ENCODE measurements around the gene YEATS2.
"Not testable (repeated sequence)": the region's sequence is repeated elsewhere in the genome, so short reads cannot be mapped to it uniquely, and the experiment has no call there.

The YEATS2 gene

DNA sequence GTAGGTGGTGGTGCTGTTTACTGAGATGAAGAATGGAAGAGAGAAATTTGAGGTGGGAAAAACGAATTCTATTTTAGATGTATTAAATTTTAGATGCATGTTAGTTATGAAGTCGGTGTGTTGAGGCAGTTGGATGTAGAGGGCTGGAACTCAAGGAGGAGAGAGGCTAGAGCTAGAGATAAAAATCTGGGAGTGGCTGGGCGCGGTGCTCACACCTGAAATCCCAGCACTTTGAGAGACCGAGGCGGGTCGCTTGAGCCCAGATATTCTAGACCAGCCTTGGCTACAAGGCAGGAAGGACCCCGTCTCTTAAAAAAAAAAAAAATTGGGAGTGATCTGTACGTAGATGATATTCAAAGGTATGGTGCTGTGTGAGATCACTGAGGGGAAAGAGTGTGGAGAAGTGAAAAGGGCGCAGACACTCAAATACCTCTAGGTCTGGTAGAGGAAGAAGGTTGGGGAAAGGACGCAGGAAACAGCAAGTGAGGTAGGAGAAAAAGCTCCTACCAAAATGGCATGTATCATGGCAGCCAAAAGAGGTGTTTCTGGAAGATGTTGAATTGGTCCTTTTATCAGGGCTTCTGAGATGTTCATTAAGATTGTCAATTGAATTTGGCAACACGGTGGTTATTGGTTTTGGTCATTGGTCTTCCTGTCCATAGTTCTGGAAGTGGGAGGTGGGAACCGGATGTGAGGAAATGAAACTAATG is 1.8 kb downstream of the YEATS2 start:
- Histone ChIP-seq H3K4ac (ENCODE audit: low read depth, low read length) (peak overlapping the region; percentile 80), H3K23ac (ENCODE audit: low read length) (peak overlapping the region; percentile 66), H3K9ac (ENCODE audit: low read length) (no peak overlapping the region), H3K14ac (ENCODE audit: low read length) (no peak overlapping the region), H4K12ac (ENCODE audit: low read depth, low read length) (no peak overlapping the region), H3K4me2 (ENCODE audit: low read length) (peak overlapping the region; percentile 97), H3K27me3 (ENCODE audit: insufficient read depth, low read length) (no peaks in the 10 kb centered on the region), H2BK120ac (ENCODE audit: insufficient read depth, low read length, poor library complexity) (no peak overlapping the region), H3K79me2 (ENCODE audit: control insufficient read depth, insufficient read depth, low read length, poor library complexity) (peaks cover 15% of the 10 kb centered on the region), H2BK5ac (ENCODE audit: low read depth, low read length, poor library complexity) (no peak overlapping the region), H4K91ac (ENCODE audit: low read depth, low read length) (no peak overlapping the region), H3K9me3 (ENCODE audit: insufficient read depth, low read depth, low read length) (no peaks in the 10 kb centered on the region), H3K27ac (ENCODE audit: low read depth, low read length) (no peak overlapping the region), H3K79me1 (ENCODE audit: low read length) (peaks cover 10% of the 10 kb centered on the region), H3K4me3 (ENCODE audit: low read depth, low read length) (no peak overlapping the region), H4K8ac (ENCODE audit: low read depth, low read length) (no peak overlapping the region), H3K36me3 (ENCODE audit: control insufficient read depth in 1 of 2, insufficient read depth in 2 of 2, low read length in 2 of 2) (peaks cover 0 to 3% of the 10 kb centered on the region in 2 experiments), H2AK5ac (ENCODE audit: low read length) (no peak overlapping the region), H3K18ac (ENCODE audit: low read length) (no peak overlapping the region), H2BK12ac (ENCODE audit: low read length) (no peak overlapping the region), H2AFZ (ENCODE audit: insufficient read depth, low read length, poor library complexity) (no peak overlapping the region), H3K4me1 (ENCODE audit: control insufficient read depth in 1 of 2, insufficient read depth in 2 of 2, low read length in 2 of 2) (peaks cover 6 to 19% of the 10 kb centered on the region in 2 experiments)
- 100% methylated on average over 1 of the region's 13 CpGs for WGBS (ENCODE audit: extremely low coverage, insufficient coverage, insufficient read length)
- DNase-seq = peak in 1 of 2 donors; percentile 7

DNA sequence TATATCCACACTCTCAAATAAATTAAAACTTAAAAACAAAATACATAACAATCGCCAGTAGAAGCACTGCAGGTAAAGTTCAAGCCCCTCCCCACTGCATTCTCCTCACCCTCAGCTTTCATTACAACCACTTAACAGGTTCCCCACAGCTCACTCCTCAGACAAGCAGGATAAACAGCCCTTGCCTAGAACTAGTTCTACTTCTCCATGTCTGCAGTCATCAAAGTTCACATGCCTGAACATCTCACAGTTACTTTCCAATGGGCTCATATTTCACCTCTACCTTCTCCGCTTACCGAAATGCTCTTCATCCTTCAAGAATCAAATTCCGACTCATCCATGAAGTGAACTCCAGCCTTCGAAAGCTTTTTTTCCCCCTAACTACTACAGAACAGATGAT is 4.1 kb downstream of the YEATS2 start:
- peak overlapping the region; percentile 30 for H3K27ac ChIP-seq (ENCODE audit: low read depth, low read length)
- H3K4me1 ChIP-seq (ENCODE audit: control insufficient read depth in 1 of 2, insufficient read depth in 2 of 2, low read length in 2 of 2) = peaks cover 6 to 19% of the 10 kb centered on the region in 2 experiments
- no peak overlapping the region for H2AFZ ChIP-seq (ENCODE audit: insufficient read depth, low read length, poor library complexity)
- H2BK120ac ChIP-seq (ENCODE audit: insufficient read depth, low read length, poor library complexity) = no peak overlapping the region
- no peak overlapping the region for H3K14ac ChIP-seq (ENCODE audit: low read length)
- peak overlapping the region; percentile 91 for H3K4ac ChIP-seq (ENCODE audit: low read depth, low read length)
- no peak overlapping the region for H2BK12ac ChIP-seq (ENCODE audit: low read length)
- peak; percentile 15 to 65 for DNase-seq
- H3K4me2 ChIP-seq (ENCODE audit: low read length) = no peak overlapping the region
- H3K9me3 ChIP-seq (ENCODE audit: insufficient read depth, low read depth, low read length) = no peaks in the 10 kb centered on the region
- H2BK5ac ChIP-seq (ENCODE audit: low read depth, low read length, poor library complexity) = no peak overlapping the region
- H4K8ac ChIP-seq (ENCODE audit: low read depth, low read length) = no peak overlapping the region
- no peak overlapping the region for H3K18ac ChIP-seq (ENCODE audit: low read length)
- H4K91ac ChIP-seq (ENCODE audit: low read depth, low read length) = no peak overlapping the region
- H3K9ac ChIP-seq (ENCODE audit: low read length) = no peak overlapping the region
- H3K79me2 ChIP-seq (ENCODE audit: control insufficient read depth, insufficient read depth, low read length, poor library complexity) = peaks cover 18% of the 10 kb centered on the region
- H4K12ac ChIP-seq (ENCODE audit: low read depth, low read length) = no peak overlapping the region
- no peak overlapping the region for H3K23ac ChIP-seq (ENCODE audit: low read length)
- no peak overlapping the region for H3K4me3 ChIP-seq (ENCODE audit: low read depth, low read length)
- peaks cover 0 to 3% of the 10 kb centered on the region in 2 experiments for H3K36me3 ChIP-seq (ENCODE audit: control insufficient read depth in 1 of 2, insufficient read depth in 2 of 2, low read length in 2 of 2)
- H3K79me1 ChIP-seq (ENCODE audit: low read length) = peaks cover 10% of the 10 kb centered on the region
- H2AK5ac ChIP-seq (ENCODE audit: low read length) = no peak overlapping the region
- WGBS (ENCODE audit: extremely low coverage, insufficient coverage, insufficient read length) = no CpG with 5 or more reads among the region's 5 CpGs
- H3K27me3 ChIP-seq (ENCODE audit: insufficient read depth, low read length) = no peaks in the 10 kb centered on the region

DNA sequence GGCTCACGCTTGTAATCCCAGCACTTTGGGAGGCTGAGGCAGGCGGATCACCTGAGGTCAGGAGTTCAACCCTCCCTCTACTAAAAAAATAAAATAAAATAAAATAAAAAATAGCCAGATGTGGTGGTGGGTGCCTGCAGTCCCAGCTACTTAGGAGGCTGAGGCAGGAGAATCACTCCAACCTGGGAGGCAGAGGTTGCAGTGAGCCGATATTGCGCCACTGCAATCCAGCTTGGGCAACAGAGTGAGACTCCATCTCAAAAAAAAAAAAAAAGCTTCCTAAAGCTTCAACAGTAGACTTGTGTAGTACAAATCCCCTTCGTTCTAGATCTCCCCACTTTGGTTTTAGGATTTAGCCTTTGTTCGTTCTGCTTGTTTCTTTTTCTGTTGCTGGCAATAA is 6.3 kb downstream of the YEATS2 start:
- not testable (repeated sequence) for H3K23ac ChIP-seq (ENCODE audit: low read length); H3K18ac ChIP-seq (ENCODE audit: low read length); H3K79me1 ChIP-seq (ENCODE audit: low read length); H3K36me3 ChIP-seq (ENCODE audit: control insufficient read depth in 1 of 2, insufficient read depth in 2 of 2, low read length in 2 of 2); H2AFZ ChIP-seq (ENCODE audit: insufficient read depth, low read length, poor library complexity); H2BK12ac ChIP-seq (ENCODE audit: low read length); H3K27me3 ChIP-seq (ENCODE audit: insufficient read depth, low read length); H3K4me3 ChIP-seq (ENCODE audit: low read depth, low read length); H4K8ac ChIP-seq (ENCODE audit: low read depth, low read length); H2AK5ac ChIP-seq (ENCODE audit: low read length); H3K9ac ChIP-seq (ENCODE audit: low read length); H3K27ac ChIP-seq (ENCODE audit: low read depth, low read length); H3K14ac ChIP-seq (ENCODE audit: low read length); H3K9me3 ChIP-seq (ENCODE audit: insufficient read depth, low read depth, low read length); H4K12ac ChIP-seq (ENCODE audit: low read depth, low read length); H4K91ac ChIP-seq (ENCODE audit: low read depth, low read length); H2BK120ac ChIP-seq (ENCODE audit: insufficient read depth, low read length, poor library complexity); H2BK5ac ChIP-seq (ENCODE audit: low read depth, low read length, poor library complexity); H3K4me2 ChIP-seq (ENCODE audit: low read length)
- Histone ChIP-seq H3K4me1 (ENCODE audit: control insufficient read depth in 1 of 2, insufficient read depth in 2 of 2, low read length in 2 of 2) (peaks cover 4 to 15% of the 10 kb centered on the region in 2 experiments), H3K79me2 (ENCODE audit: control insufficient read depth, insufficient read depth, low read length, poor library complexity) (peaks cover 12% of the 10 kb centered on the region), H3K4ac (ENCODE audit: low read depth, low read length) (peak overlapping the region; percentile 62)
- DNase-seq = peak in 1 of 2 donors; percentile 33
- no CpG with 5 or more reads among the region's 6 CpGs for WGBS (ENCODE audit: extremely low coverage, insufficient coverage, insufficient read length)

DNA sequence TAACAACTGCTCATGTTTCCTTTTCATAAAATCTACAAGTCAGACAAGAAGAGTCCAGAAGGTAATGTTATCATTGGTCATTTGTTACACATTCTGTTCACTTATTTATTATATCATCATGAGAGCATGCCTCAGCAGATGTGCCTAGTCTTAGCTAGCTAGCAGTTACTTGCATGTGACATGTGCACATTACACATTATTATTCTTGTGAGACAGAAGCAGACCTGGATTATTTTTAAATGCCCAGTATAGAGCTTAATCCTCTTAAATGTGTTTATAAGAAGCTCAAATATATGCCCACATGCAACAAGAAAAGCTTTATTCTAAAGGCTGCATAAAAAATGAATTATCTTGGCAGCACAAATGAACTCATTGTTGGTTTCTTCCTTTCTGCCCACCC is 12.6 kb downstream of the YEATS2 start:
- H3K14ac ChIP-seq (ENCODE audit: low read length) = no peak overlapping the region
- no peak overlapping the region for H3K23ac ChIP-seq (ENCODE audit: low read length)
- no peak overlapping the region for H4K91ac ChIP-seq (ENCODE audit: low read depth, low read length)
- no peak overlapping the region for H4K8ac ChIP-seq (ENCODE audit: low read depth, low read length)
- H3K4me2 ChIP-seq (ENCODE audit: low read length) = no peak overlapping the region
- no peak overlapping the region for H2BK120ac ChIP-seq (ENCODE audit: insufficient read depth, low read length, poor library complexity)
- no peak overlapping the region for H4K12ac ChIP-seq (ENCODE audit: low read depth, low read length)
- peaks cover 4% of the 10 kb centered on the region for H3K79me2 ChIP-seq (ENCODE audit: control insufficient read depth, insufficient read depth, low read length, poor library complexity)
- H3K27me3 ChIP-seq (ENCODE audit: insufficient read depth, low read length) = no peaks in the 10 kb centered on the region
- H3K79me1 ChIP-seq (ENCODE audit: low read length) = no peaks in the 10 kb centered on the region
- no peak overlapping the region for H3K4me3 ChIP-seq (ENCODE audit: low read depth, low read length)
- H3K36me3 ChIP-seq (ENCODE audit: control insufficient read depth in 1 of 2, insufficient read depth in 2 of 2, low read length in 2 of 2) = peaks cover 0 to 3% of the 10 kb centered on the region in 2 experiments
- H3K4me1 ChIP-seq (ENCODE audit: control insufficient read depth in 1 of 2, insufficient read depth in 2 of 2, low read length in 2 of 2) = no peaks in the 10 kb centered on the region
- no peak overlapping the region for H2AFZ ChIP-seq (ENCODE audit: insufficient read depth, low read length, poor library complexity)
- no peak overlapping the region for H3K9ac ChIP-seq (ENCODE audit: low read length)
- H3K4ac ChIP-seq (ENCODE audit: low read depth, low read length) = no peak overlapping the region
- H2BK5ac ChIP-seq (ENCODE audit: low read depth, low read length, poor library complexity) = no peak overlapping the region
- H3K18ac ChIP-seq (ENCODE audit: low read length) = no peak overlapping the region
- H2BK12ac ChIP-seq (ENCODE audit: low read length) = no peak overlapping the region
- H3K9me3 ChIP-seq (ENCODE audit: insufficient read depth, low read depth, low read length) = no peaks in the 10 kb centered on the region
- DNase-seq = no peak
- H2AK5ac ChIP-seq (ENCODE audit: low read length) = no peak overlapping the region
- H3K27ac ChIP-seq (ENCODE audit: low read depth, low read length) = no peak overlapping the region
